BE2C (cell line): Measurements from ENCODE around the gene APOL1.

Source experiments
- DNase-seq: peaks from one replicate; pipeline ENCODE4 v3.0.0-alpha.2; 2020
- H3K27me3 ChIP-seq: fragments of 250-450 bp; sonication (Bioruptor Pico); 2 replicates; pipeline ENCODE4 v1.5.1; 2020; ENCODE audit warnings: mild to moderate bottlenecking
- H3K36me3 ChIP-seq: fragments of 250-450 bp; sonication (Bioruptor Pico); 2 replicates; pipeline ENCODE4 v1.5.1; 2020; ENCODE audit warnings: mild to moderate bottlenecking
- H3K4me1 ChIP-seq: fragments of 250-450 bp; sonication (Bioruptor Pico); 2 replicates; pipeline ENCODE4 v1.5.1; 2020
- H3K4me3 ChIP-seq: 2 replicates; pipeline ENCODE4 v1.5.1; 2011; ENCODE audit warnings: low read depth, low read length
- H3K9me3 ChIP-seq: fragments of 250-450 bp; sonication (Bioruptor Pico); 2 replicates; pipeline ENCODE4 v1.5.1; 2020
- CTCF ChIP-seq: IDR thresholded peaks from 2 replicates; pipeline ENCODE4 v1.5.1; 2012; ENCODE audit warnings: mild to moderate bottlenecking, low read depth, low read length

Gene APOL1

GRCh38 chr22:36293606-36294292 lies 40.8 kb downstream of the APOL1 start:
- DNase-seq: no peak
- Histone ChIP-seq H3K4me3 (no peak overlapping the region), H3K36me3 (peaks cover 74% of the 10 kb centered on the region), H3K27me3 (no peaks in the 10 kb centered on the region), H3K4me1 (no peaks in the 10 kb centered on the region), H3K9me3 (no peaks in the 10 kb centered on the region)
- no peak for TF ChIP-seq CTCF

GRCh38 chr22:36294293-36294620 lies 41.3 kb downstream of the APOL1 start:
- TF ChIP-seq CTCF: no peak
- no peaks in the 10 kb centered on the region for H3K9me3 ChIP-seq
- DNase-seq: no peak
- no peaks in the 10 kb centered on the region for H3K4me1 ChIP-seq
- H3K4me3 ChIP-seq: no peak overlapping the region
- peaks cover 74% of the 10 kb centered on the region for H3K36me3 ChIP-seq
- H3K27me3 ChIP-seq: no peaks in the 10 kb centered on the region

GRCh38 chr22:36294801-36295200 lies 41.9 kb downstream of the APOL1 start:
- Histone ChIP-seq H3K9me3 (no peaks in the 10 kb centered on the region), H3K27me3 (no peaks in the 10 kb centered on the region), H3K36me3 (peaks cover 79% of the 10 kb centered on the region), H3K4me1 (no peaks in the 10 kb centered on the region), H3K4me3 (no peak overlapping the region)
- DNase-seq: no peak
- TF ChIP-seq CTCF: no peak

GRCh38 chr22:36295247-36295646 lies 42.3 kb downstream of the APOL1 start:
- H3K4me1 ChIP-seq: no peaks in the 10 kb centered on the region
- H3K36me3 ChIP-seq: peaks cover 84% of the 10 kb centered on the region
- TF ChIP-seq CTCF: no peak

GRCh38 chr22:36296690-36297089 lies 43.8 kb downstream of the APOL1 start:
- no peaks in the 10 kb centered on the region for H3K9me3 ChIP-seq
- no peak for DNase-seq
- no peaks in the 10 kb centered on the region for H3K27me3 ChIP-seq
- TF ChIP-seq CTCF: no peak
- no peak overlapping the region for H3K4me3 ChIP-seq
- peaks cover 97% of the 10 kb centered on the region for H3K36me3 ChIP-seq
- no peaks in the 10 kb centered on the region for H3K4me1 ChIP-seq

More at GRCh38 chr22:36295247-36295646, 42.3 kb downstream of the APOL1 start:
- Histone ChIP-seq H3K9me3 (no peaks in the 10 kb centered on the region), H3K27me3 (no peaks in the 10 kb centered on the region), H3K4me3 (no peak overlapping the region)
- no peak for DNase-seq

GRCh38 chr22:36297568-36297967 lies 44.6 kb downstream of the APOL1 start:
- Histone ChIP-seq H3K4me3 (no peak overlapping the region), H3K4me1 (no peaks in the 10 kb centered on the region), H3K36me3 (peaks cover 94% of the 10 kb centered on the region), H3K27me3 (no peaks in the 10 kb centered on the region), H3K9me3 (no peaks in the 10 kb centered on the region)
- DNase-seq: no peak
- no peak for TF ChIP-seq CTCF
